HG03558 (cell line): ENCODE results near the gene SIK2.

Experiments used
- ATAC-seq: cut with Tn5 transposase; IDR thresholded peaks from one replicate; pipeline ENCODE4 v1.9.1; 2021; ENCODE audit warnings: moderate number of reproducible peaks; ENCODE audit not compliant: unreplicated experiment; ENCODE audit errors: extremely low read depth

The SIK2 gene

GRCh38 chr11:111581341-111581740 is 20.9 kb upstream of the SIK2 start:
- no peak for ATAC-seq

- ATAC-seq = no peak
Measured at GRCh38 chr11:111582163-111582562, 20.1 kb upstream of the SIK2 start.

GRCh38 chr11:111582881-111583280 is 19.4 kb upstream of the SIK2 start:
- no peak for ATAC-seq

- no peak for ATAC-seq
Measured at GRCh38 chr11:111585371-111585770, 16.9 kb upstream of the SIK2 start.

- no peak for ATAC-seq
Measured at GRCh38 chr11:111586388-111586831, 15.8 kb upstream of the SIK2 start.

GRCh38 chr11:111589114-111589513 is 13.1 kb upstream of the SIK2 start:
- no peak for ATAC-seq

- no peak for ATAC-seq
Measured at GRCh38 chr11:111589886-111590499, 12.3 kb upstream of the SIK2 start.

- no peak for ATAC-seq
Measured at GRCh38 chr11:111591187-111591960, 10.9 kb upstream of the SIK2 start.

GRCh38 chr11:111592491-111592890 is 9.8 kb upstream of the SIK2 start:
- ATAC-seq = no peak

- ATAC-seq = no peak
Measured at GRCh38 chr11:111596319-111596718, 5.9 kb upstream of the SIK2 start.

- ATAC-seq = no peak
Measured at GRCh38 chr11:111598148-111598547, 4.1 kb upstream of the SIK2 start.

- ATAC-seq = no peak
Measured at GRCh38 chr11:111598559-111598958, 3.7 kb upstream of the SIK2 start.

GRCh38 chr11:111601636-111601978 is 642 bp upstream of the SIK2 start:
- no peak for ATAC-seq

GRCh38 chr11:111602865-111603610 is 789 bp downstream of the SIK2 start:
- ATAC-seq = no peak

GRCh38 chr11:111603611-111604130 is 1.4 kb downstream of the SIK2 start:
- ATAC-seq = no peak

GRCh38 chr11:111604392-111605009 is 2.3 kb downstream of the SIK2 start:
- ATAC-seq = no peak

GRCh38 chr11:111605681-111606080 is 3.4 kb downstream of the SIK2 start:
- ATAC-seq = no peak

- ATAC-seq = no peak
Measured at GRCh38 chr11:111606986-111607385, 4.7 kb downstream of the SIK2 start.

GRCh38 chr11:111607751-111608150 is 5.5 kb downstream of the SIK2 start:
- ATAC-seq = no peak

- no peak for ATAC-seq
Measured at GRCh38 chr11:111612224-111612623, 10.0 kb downstream of the SIK2 start.

- no peak for ATAC-seq
Measured at GRCh38 chr11:111617286-111617685, 15.0 kb downstream of the SIK2 start.
